Keratinocyte (primary cell): ENCODE results near the gene FBXO30.

ENCODE experiments used
- EZH2 ChIP-seq: IDR thresholded peaks from one replicate; pipeline ENCODE4 v1.6.1; 2012; ENCODE audit warnings: inconsistent platforms, mild to moderate bottlenecking, low read length, moderate library complexity
- TF ChIP-seq, protein P1 (sequence below), 3 experiments: IDR thresholded peaks in 1 of 3; conservative IDR thresholded peaks in 1 of 3; optimal IDR thresholded peaks in 1 of 3; 2 replicates in 2 of 3; 3 replicates in 1 of 3; pipeline versions ENCODE3 to v1.5.1; 2011; ENCODE audit warnings: low read length in 3 of 3, mild to moderate bottlenecking in 3 of 3, moderate library complexity in 2 of 3, control low read depth in 1 of 3, inconsistent platforms in 1 of 3; ENCODE audit not compliant: insufficient read depth in 2 of 3; ENCODE audit errors: extremely low read depth in 1 of 3

GRCh38 chr6:145838305-145838704, 23.7 kb upstream of the FBXO30 start:
- TF ChIP-seq, protein P1, sequence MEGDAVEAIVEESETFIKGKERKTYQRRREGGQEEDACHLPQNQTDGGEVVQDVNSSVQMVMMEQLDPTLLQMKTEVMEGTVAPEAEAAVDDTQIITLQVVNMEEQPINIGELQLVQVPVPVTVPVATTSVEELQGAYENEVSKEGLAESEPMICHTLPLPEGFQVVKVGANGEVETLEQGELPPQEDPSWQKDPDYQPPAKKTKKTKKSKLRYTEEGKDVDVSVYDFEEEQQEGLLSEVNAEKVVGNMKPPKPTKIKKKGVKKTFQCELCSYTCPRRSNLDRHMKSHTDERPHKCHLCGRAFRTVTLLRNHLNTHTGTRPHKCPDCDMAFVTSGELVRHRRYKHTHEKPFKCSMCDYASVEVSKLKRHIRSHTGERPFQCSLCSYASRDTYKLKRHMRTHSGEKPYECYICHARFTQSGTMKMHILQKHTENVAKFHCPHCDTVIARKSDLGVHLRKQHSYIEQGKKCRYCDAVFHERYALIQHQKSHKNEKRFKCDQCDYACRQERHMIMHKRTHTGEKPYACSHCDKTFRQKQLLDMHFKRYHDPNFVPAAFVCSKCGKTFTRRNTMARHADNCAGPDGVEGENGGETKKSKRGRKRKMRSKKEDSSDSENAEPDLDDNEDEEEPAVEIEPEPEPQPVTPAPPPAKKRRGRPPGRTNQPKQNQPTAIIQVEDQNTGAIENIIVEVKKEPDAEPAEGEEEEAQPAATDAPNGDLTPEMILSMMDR (optimal IDR thresholded peaks at IDR 0.05 in 1 of 3, IDR thresholded peaks at IDR 0.05 in 1 of 3, conservative IDR thresholded peaks at IDR 0.05 in 1 of 3; ENCODE audit: extremely low read depth in 1 of 3, insufficient read depth in 2 of 3, low read length in 3 of 3) = no peak
- no peak for TF ChIP-seq EZH2
